ENCODE results near the gene ZNF438.
"Not testable (repeated sequence)": the region's sequence is repeated elsewhere in the genome, so short reads cannot be mapped to it uniquely, and the experiment has no call there.

The ZNF438 gene

GRCh38 chr10:31041011-31041410 is 9.3 kb upstream of the ZNF438 start:
- Histone ChIP-seq H3K79me1 (ENCODE audit: low read length) (no peaks in the 10 kb centered on the region), H3K56ac (ENCODE audit: low read length) (no peak overlapping the region), H3K27me3 (ENCODE audit: insufficient read depth, low read length, poor library complexity) (no peaks in the 10 kb centered on the region), H3K23ac (ENCODE audit: low read length) (no peak overlapping the region), H3K79me2 (ENCODE audit: control insufficient read depth, insufficient read depth, low read length) (no peaks in the 10 kb centered on the region), H3K18ac (ENCODE audit: low read length) (no peak overlapping the region), H3K4me2 (ENCODE audit: low read length) (no peak overlapping the region), H2AK5ac (ENCODE audit: low read length) (no peak overlapping the region), H2BK5ac (ENCODE audit: low read length) (no peak overlapping the region), H4K8ac (ENCODE audit: low read depth, low read length) (no peak overlapping the region), H3K4me1 (ENCODE audit: control insufficient read depth, low read depth, low read length) (no peaks in the 10 kb centered on the region), H3K9ac (ENCODE audit: low read length) (no peak overlapping the region), H3K4ac (ENCODE audit: low read depth, low read length) (no peak overlapping the region), H3K27ac (ENCODE audit: low read depth, low read length) (no peak overlapping the region), H3K4me3 (ENCODE audit: low read length) (no peak overlapping the region), H4K5ac (ENCODE audit: low read length) (no peak overlapping the region), H3K36me3 (ENCODE audit: control insufficient read depth, insufficient read depth, low read length) (no peaks in the 10 kb centered on the region), H2BK15ac (replicated peaks; ENCODE audit: low read depth) (no peak overlapping the region), H2BK120ac (ENCODE audit: low read depth, low read length) (no peak overlapping the region)
- no peak for DNase-seq
- no CpG with 5 or more reads among the region's 3 CpGs for WGBS (ENCODE audit: extremely low coverage, insufficient coverage, low lambda C conversion rate)

GRCh38 chr10:31039006-31039405 is 7.3 kb upstream of the ZNF438 start:
- not testable (repeated sequence) for H3K27ac ChIP-seq (ENCODE audit: low read depth, low read length); H2BK120ac ChIP-seq (ENCODE audit: low read depth, low read length); H3K23ac ChIP-seq (ENCODE audit: low read length); H3K36me3 ChIP-seq (ENCODE audit: control insufficient read depth, insufficient read depth, low read length); H4K5ac ChIP-seq (ENCODE audit: low read length); H3K79me2 ChIP-seq (ENCODE audit: control insufficient read depth, insufficient read depth, low read length); H3K4ac ChIP-seq (ENCODE audit: low read depth, low read length); H3K4me2 ChIP-seq (ENCODE audit: low read length); H3K18ac ChIP-seq (ENCODE audit: low read length); H3K4me1 ChIP-seq (ENCODE audit: control insufficient read depth, low read depth, low read length); H2BK5ac ChIP-seq (ENCODE audit: low read length); H3K56ac ChIP-seq (ENCODE audit: low read length); DNase-seq; H4K8ac ChIP-seq (ENCODE audit: low read depth, low read length); H3K27me3 ChIP-seq (ENCODE audit: insufficient read depth, low read length, poor library complexity); H2AK5ac ChIP-seq (ENCODE audit: low read length); H3K4me3 ChIP-seq (ENCODE audit: low read length); H3K79me1 ChIP-seq (ENCODE audit: low read length); H2BK15ac ChIP-seq (replicated peaks; ENCODE audit: low read depth); H3K9ac ChIP-seq (ENCODE audit: low read length)
- no CpG with 5 or more reads among the region's 2 CpGs for WGBS (ENCODE audit: extremely low coverage, insufficient coverage, low lambda C conversion rate)

- Histone ChIP-seq H3K79me1 (ENCODE audit: low read length) (no peaks in the 10 kb centered on the region), H3K4me3 (ENCODE audit: low read length) (no peak overlapping the region), H3K36me3 (ENCODE audit: control insufficient read depth, insufficient read depth, low read length) (no peaks in the 10 kb centered on the region), H3K4ac (ENCODE audit: low read depth, low read length) (no peak overlapping the region), H3K23ac (ENCODE audit: low read length) (no peak overlapping the region), H3K27ac (ENCODE audit: low read depth, low read length) (no peak overlapping the region), H2BK120ac (ENCODE audit: low read depth, low read length) (no peak overlapping the region), H3K27me3 (ENCODE audit: insufficient read depth, low read length, poor library complexity) (no peaks in the 10 kb centered on the region), H3K18ac (ENCODE audit: low read length) (no peak overlapping the region), H3K9ac (ENCODE audit: low read length) (no peak overlapping the region), H3K4me1 (ENCODE audit: control insufficient read depth, low read depth, low read length) (no peaks in the 10 kb centered on the region), H3K56ac (ENCODE audit: low read length) (no peak overlapping the region), H4K5ac (ENCODE audit: low read length) (no peak overlapping the region), H2BK5ac (ENCODE audit: low read length) (no peak overlapping the region), H4K8ac (ENCODE audit: low read depth, low read length) (no peak overlapping the region), H3K79me2 (ENCODE audit: control insufficient read depth, insufficient read depth, low read length) (no peaks in the 10 kb centered on the region), H3K4me2 (ENCODE audit: low read length) (no peak overlapping the region), H2BK15ac (replicated peaks; ENCODE audit: low read depth) (no peak overlapping the region), H2AK5ac (ENCODE audit: low read length) (no peak overlapping the region)
- DNase-seq = no peak
- WGBS (ENCODE audit: extremely low coverage, insufficient coverage, low lambda C conversion rate) = no CpG with 5 or more reads among the region's 3 CpGs
These were observed 6.1 kb upstream of the ZNF438 start for GRCh38 chr10:31037749-31038148.

- Histone ChIP-seq H3K4me1 (ENCODE audit: control insufficient read depth, low read depth, low read length) (no peaks in the 10 kb centered on the region), H2BK15ac (replicated peaks; ENCODE audit: low read depth) (no peak overlapping the region), H3K4me2 (ENCODE audit: low read length) (no peak overlapping the region), H3K56ac (ENCODE audit: low read length) (peak overlapping the region; percentile 79), H3K23ac (ENCODE audit: low read length) (no peak overlapping the region), H4K5ac (ENCODE audit: low read length) (no peak overlapping the region), H3K79me2 (ENCODE audit: control insufficient read depth, insufficient read depth, low read length) (no peaks in the 10 kb centered on the region), H3K27me3 (ENCODE audit: insufficient read depth, low read length, poor library complexity) (no peaks in the 10 kb centered on the region), H3K27ac (ENCODE audit: low read depth, low read length) (peak overlapping the region; percentile 51), H2BK120ac (ENCODE audit: low read depth, low read length) (no peak overlapping the region), H2BK5ac (ENCODE audit: low read length) (peak overlapping the region; percentile 74), H2AK5ac (ENCODE audit: low read length) (no peak overlapping the region), H3K79me1 (ENCODE audit: low read length) (no peaks in the 10 kb centered on the region), H4K8ac (ENCODE audit: low read depth, low read length) (no peak overlapping the region), H3K9ac (ENCODE audit: low read length) (no peak overlapping the region), H3K36me3 (ENCODE audit: control insufficient read depth, insufficient read depth, low read length) (no peaks in the 10 kb centered on the region), H3K4me3 (ENCODE audit: low read length) (no peak overlapping the region), H3K4ac (ENCODE audit: low read depth, low read length) (peak overlapping the region; percentile 24), H3K18ac (ENCODE audit: low read length) (peak overlapping the region; percentile 21)
- DNase-seq = peak; percentile 97
- WGBS (ENCODE audit: extremely low coverage, insufficient coverage, low lambda C conversion rate) = no CpG with 5 or more reads among the region's 4 CpGs
These were observed 4.5 kb upstream of the ZNF438 start for GRCh38 chr10:31036209-31036608.

GRCh38 chr10:31035266-31035798 is 3.7 kb upstream of the ZNF438 start:
- Histone ChIP-seq H4K5ac (ENCODE audit: low read length) (no peak overlapping the region), H3K79me1 (ENCODE audit: low read length) (no peaks in the 10 kb centered on the region)

More at GRCh38 chr10:31035266-31035798, 3.7 kb upstream of the ZNF438 start:
- H3K23ac ChIP-seq (ENCODE audit: low read length) = no peak overlapping the region
- no peak overlapping the region for H3K18ac ChIP-seq (ENCODE audit: low read length)
- H3K4ac ChIP-seq (ENCODE audit: low read depth, low read length) = no peak overlapping the region
- no peaks in the 10 kb centered on the region for H3K27me3 ChIP-seq (ENCODE audit: insufficient read depth, low read length, poor library complexity)
- no peak overlapping the region for H3K9ac ChIP-seq (ENCODE audit: low read length)
- H2BK15ac ChIP-seq (replicated peaks; ENCODE audit: low read depth) = peak overlapping the region; percentile 43
- no peaks in the 10 kb centered on the region for H3K79me2 ChIP-seq (ENCODE audit: control insufficient read depth, insufficient read depth, low read length)
- no peak overlapping the region for H3K4me3 ChIP-seq (ENCODE audit: low read length)
- H2BK5ac ChIP-seq (ENCODE audit: low read length) = no peak overlapping the region
- no peak overlapping the region for H4K8ac ChIP-seq (ENCODE audit: low read depth, low read length)
- H3K27ac ChIP-seq (ENCODE audit: low read depth, low read length) = no peak overlapping the region
- no peak overlapping the region for H3K4me2 ChIP-seq (ENCODE audit: low read length)
- H2BK120ac ChIP-seq (ENCODE audit: low read depth, low read length) = no peak overlapping the region
- H3K4me1 ChIP-seq (ENCODE audit: control insufficient read depth, low read depth, low read length) = no peaks in the 10 kb centered on the region
- H2AK5ac ChIP-seq (ENCODE audit: low read length) = no peak overlapping the region
- peak overlapping the region; percentile 3 for H3K56ac ChIP-seq (ENCODE audit: low read length)
- no peaks in the 10 kb centered on the region for H3K36me3 ChIP-seq (ENCODE audit: control insufficient read depth, insufficient read depth, low read length)
- no CpG with 5 or more reads among the region's 1 CpG for WGBS (ENCODE audit: extremely low coverage, insufficient coverage, low lambda C conversion rate)
- no peak for DNase-seq

Measured in mesendoderm (in vitro differentiated cells).